MV-4-11 (cell line): ENCODE data around the gene CCDC85C.

ENCODE experiments used
- DNase-seq: peaks from one replicate; lab custom pipeline; 2025; lab: John Stamatoyannopoulos, UW

Gene CCDC85C

GRCh38 chr14:99475660-99476059 is 128.3 kb downstream of the CCDC85C start:
- no peak for DNase-seq

- DNase-seq = no peak
Observed at GRCh38 chr14:99475179-99475578, 128.8 kb downstream of the CCDC85C start.

DNA sequence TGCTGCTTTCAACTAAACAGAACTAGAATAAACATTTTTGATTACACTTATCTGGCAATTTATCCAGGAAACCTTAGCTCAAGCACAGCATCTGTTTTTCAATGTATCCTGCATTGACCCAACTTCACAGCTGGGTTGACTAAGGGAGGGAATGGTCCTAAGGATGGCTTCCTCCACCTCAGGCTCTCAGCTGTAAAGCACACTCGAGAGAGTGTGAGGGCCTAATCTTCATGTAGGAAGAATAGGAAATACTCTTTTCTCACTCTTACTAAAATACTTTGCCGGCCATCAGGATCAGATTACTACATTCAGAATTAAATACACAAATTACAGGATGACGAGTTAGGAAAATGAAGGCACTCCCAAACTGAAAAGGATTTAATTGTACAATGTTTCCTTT is 130.5 kb downstream of the CCDC85C start:
- no peak for DNase-seq

- DNase-seq = no peak
Observed at GRCh38 chr14:99472937-99473336, 131.1 kb downstream of the CCDC85C start.

- no peak for DNase-seq
Observed at GRCh38 chr14:99471731-99472130, 132.3 kb downstream of the CCDC85C start.

GRCh38 chr14:99468836-99469592 is 135.0 kb downstream of the CCDC85C start:
- no peak for DNase-seq

DNA sequence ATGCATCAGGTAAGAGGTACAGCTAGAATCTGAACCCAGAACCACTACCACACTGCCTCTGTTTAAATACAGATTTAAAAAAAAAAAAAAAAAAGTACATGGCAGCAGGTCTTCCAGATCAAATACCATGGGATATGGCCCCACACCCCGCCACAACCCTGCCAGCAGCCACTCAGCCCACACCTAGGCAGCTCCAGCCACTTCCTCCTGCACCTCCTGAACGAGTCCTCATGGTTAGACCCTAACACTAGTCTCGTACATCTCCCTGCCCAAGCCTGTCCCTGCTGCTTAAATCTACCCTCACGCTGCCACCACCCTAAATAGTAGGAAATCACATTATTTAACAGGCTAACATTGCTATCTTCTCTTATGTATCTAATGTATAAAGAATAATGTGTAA is 135.9 kb downstream of the CCDC85C start:
- DNase-seq = no peak

DNA sequence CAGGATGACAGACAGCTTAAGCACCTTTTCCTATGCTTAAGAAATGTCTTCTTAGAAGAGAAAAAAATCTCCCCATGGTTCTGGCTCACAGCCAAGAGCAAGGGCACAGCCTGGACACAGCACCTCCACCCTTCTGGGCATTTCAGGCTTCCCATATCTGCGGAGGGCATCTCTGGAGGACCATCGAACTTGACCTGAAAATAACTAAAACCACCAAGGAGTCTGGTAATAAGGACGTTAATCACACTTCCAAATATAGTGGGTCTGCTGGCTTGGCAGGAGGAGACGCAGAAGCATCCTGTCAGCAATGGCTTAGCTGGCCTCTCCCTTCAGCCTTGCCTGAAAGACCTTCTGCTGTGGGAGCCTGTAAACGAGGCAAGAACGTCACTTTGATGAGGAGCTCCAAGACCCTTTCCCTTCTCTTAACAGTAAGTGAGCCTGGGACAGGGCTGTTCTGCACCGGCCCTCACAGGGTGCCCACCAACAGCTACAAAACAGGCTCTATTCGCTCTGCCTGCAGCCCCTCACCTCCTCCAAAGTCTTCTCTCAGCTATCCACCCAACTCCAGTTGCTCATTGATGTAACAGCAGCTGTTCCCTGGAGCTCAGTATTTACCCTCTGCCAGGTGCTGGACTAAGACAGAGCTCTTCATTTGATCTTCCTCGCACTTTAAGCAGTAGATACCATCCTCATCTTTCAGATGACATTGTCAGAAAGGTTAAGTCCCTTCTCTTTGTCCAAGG is 136.5 kb downstream of the CCDC85C start:
- no peak for DNase-seq

DNA sequence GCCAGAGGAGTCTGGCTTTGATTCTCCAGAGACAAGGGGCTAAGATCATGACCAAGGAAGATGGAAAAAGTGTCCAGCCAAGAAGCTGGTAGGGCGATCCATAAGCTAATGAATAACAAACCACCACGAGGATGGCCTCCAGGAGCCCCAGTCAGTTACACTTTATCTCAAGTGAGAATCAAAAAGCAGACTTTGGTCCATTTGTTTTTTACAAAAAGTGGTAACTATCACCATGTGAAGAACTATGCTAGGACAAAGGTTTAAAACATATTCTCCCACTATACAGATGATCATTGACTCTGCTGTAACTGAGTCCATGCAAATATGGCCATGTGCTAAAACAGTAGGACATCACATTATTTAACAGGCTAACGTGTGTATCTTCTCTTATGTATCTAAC is 137.2 kb downstream of the CCDC85C start:
- no peak for DNase-seq

DNA sequence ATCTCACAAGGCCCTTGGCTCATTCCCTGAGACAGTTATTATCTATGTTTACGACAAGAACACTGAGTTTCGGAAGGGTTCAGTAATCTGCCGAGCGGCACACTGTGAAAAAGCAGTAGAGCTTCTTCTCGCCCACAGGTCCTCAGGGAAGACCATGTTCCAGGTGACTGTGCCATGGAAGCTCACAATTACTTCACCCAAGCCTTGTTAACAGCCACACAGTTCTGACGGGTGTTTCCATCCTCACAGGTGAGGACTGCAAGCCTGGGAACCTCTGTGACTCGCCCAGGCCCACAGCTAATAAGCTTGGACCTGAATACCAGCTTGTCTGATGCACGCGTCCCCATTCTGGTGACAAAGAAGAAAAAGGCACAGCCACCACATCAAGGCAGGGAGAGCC is 138.7 kb downstream of the CCDC85C start:
- no peak for DNase-seq

DNA sequence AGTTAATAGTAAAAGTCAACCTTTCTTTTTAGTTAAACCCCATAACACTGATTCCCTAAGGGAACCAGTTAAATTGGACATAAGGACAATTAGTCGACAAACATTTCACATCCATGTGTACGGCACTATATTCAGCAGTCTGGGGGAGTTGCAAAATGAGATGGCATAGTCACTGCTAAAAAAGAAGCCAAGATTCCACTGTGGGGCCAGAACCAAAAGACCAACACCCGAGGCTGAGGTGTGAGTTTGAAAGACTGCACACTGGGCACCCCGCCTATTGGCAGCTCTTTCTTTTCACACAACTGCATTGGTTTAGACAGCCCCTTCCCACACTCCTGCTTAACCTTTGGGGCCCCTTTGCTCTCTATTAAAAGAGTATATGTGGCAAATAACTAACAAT is 140.0 kb downstream of the CCDC85C start:
- no peak for DNase-seq

DNA sequence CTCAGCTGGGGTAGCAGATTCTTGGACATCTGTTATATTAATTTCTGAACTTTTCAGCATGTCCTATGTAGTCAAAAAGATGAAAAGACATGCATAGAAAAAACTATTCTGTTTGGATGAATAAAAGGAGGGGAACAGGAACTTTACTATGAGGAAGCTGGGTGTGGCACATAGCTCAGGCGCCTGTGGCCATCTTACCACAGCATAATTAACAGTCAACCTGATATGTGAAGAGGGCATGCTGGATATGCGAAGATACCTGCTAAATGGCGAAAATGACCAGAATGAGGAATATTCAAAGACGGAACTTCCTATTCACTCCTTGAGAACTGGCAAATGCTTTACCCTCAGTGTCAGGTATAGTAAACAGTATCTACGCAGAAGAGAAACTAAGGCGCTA is 141.8 kb downstream of the CCDC85C start:
- DNase-seq = no peak

DNA sequence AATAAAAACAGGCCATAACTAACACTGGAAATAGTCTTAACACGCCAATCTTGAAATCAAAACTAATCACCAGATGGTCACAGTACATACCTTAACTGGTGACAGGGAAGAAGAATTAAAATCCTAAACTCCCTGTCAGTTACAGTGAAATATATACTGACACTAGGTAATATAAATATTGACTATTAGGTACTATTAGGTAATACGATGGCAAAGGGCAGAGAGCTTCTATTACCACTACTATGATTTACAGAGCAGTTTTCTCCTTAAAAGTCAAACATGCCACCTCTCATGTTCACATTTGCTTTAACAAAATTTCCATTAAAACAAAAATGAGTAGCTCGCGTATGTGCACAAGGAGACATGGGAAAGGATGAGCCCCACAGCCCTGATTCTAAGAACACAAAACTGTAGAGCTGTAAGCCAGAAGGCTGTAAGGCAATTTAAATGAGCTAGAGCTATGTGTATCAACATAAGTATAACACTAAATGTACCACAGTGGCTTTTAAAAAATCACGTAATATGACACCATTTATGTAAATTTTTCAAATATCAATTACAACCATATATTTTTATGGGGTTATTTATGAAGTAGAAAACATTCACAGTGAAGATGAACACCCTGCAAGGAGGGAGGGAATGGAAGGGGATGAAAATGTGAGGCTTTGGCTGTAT is 142.5 kb downstream of the CCDC85C start:
- no peak for DNase-seq

DNA sequence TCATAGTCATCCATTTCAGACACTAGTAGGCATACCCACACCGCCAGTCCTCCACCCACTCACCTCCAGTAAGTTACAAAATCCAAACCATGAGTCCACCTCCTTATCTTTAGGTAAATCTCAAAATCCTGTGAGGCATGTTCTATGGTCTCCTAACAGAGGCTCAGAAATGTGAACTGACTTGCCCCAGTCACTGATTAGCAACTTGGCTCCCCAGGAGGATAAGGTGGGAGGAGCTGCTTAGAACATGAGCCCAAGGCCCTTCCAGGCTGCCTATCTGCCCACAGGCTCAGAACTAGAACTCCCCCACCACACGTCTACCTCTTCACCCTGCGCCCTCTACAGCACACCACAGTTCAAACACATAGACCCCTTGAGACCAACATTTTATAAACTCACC is 143.2 kb downstream of the CCDC85C start:
- no peak for DNase-seq

DNA sequence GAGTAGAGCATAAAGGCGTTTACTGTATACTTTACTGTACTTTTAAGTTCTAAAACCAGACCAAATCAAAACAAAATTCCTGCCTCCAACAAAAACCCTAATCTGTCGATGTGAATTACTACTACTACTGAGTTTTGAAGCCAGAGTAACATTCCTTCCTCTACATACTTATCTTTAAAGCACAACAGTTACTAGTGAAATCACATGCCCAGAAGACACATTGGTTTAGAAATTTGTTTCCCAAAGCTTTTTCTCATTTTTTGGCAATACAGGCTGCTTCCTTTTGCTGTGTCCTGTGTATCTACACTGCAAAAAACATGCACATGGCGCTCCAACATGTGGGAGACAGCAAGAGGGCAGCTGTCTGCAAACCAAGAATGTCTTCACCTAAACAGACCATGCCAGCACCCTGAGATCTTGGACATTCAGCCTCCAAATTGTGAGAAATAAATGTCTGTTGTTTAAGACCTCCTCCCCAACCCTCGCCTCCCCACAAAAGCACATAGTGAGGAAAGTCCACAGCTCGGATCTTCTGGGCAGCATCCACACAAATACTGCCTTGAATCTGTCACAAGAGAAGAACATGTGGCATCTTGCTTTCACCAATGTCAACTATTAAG is 144.4 kb downstream of the CCDC85C start:
- DNase-seq = no peak

DNA sequence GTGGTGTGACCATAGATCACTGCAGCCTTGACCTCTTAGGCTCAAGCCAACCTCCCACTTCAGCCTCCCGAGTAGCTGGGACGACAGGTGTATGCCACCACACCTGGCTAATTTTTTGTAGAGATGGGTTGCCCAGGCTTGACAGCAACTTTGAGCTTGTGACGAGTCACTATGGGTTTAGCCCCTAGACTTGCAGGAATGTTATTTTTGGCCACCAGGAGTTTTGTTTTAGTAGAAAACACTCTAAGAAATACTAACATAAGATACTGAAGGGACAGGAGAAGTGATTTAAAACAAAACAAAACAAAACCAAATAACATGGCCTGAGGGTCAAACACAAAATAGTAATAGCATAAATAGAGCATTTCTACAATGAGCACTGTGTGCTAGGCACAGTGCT is 149.8 kb downstream of the CCDC85C start:
- DNase-seq = no peak

- DNase-seq = no peak
Observed at GRCh38 chr14:99452968-99453367, 151.0 kb downstream of the CCDC85C start.

DNA sequence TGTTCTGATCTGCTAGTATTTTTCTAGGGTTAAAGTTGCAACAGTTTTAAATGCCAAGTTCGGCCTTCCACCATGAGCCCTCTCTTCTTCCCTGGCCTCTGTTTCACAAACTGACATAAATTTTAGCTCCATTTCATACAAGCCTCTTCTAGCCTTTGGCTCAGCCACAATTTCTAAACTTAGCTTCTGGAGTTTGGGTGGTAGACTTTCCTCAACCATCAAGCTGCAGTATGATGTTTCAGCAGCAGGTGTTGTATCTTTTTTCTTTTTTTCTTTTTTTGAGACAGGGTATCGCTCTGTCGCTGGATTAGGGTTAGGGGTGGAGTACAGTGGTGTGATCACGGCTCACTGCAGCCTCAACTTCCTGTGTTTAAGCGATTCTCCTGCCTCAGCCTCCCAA is 152.8 kb downstream of the CCDC85C start:
- DNase-seq = no peak

DNA sequence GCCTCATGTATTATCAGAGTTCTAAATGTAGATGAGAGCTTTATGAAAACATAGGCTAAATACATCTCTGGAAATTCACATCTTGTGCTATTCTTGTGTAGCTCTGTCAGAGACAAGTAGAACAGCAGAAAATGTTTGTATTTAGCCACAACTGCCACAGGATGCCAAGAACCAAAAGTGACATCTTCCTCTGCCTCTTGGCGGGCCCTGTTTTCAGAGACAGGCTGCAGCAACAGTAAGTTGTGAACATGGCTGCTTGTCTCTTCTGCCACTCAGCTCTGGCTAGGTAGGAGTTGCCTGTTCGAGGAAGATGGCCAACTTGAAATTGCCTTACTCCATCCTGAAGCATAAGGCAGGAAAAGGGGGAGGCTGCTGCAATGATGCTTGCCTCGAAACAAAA is 153.7 kb downstream of the CCDC85C start:
- DNase-seq = no peak
